ENCODE measurements around the gene OR52B6.
"Not testable (repeated sequence)": the region's sequence is repeated elsewhere in the genome, so short reads cannot be mapped to it uniquely, and the experiment has no call there.

The OR52B6 gene

GRCh38 chr11:5597953-5598352 is 17.3 kb downstream of the OR52B6 start:
- DNase-seq = no peak

GRCh38 chr11:5600374-5600851 is 19.7 kb downstream of the OR52B6 start:
- peak; percentile 46 to 56 for DNase-seq

DNA sequence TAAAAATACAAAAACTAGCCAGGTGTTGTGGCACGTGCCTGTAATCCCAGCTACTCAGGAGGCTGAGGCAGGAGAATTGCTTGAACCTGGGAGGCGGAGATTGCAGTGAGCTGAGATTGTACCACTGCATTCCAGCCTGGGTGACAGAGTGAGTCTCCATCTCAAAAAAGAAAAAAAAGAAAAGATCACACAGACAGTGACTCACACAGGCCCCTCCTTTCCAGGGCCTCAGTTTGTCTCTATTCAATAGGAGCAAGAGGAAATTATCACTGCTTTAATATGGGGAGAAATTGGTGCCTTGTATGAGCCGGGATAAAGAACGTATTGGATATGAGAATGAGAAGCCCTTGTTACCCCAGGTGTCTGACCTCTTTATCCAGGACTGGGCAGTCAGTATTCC is 22.1 kb downstream of the OR52B6 start:
- not testable (repeated sequence) for DNase-seq

GRCh38 chr11:5603326-5603725 is 22.6 kb downstream of the OR52B6 start:
- DNase-seq = no peak

DNA sequence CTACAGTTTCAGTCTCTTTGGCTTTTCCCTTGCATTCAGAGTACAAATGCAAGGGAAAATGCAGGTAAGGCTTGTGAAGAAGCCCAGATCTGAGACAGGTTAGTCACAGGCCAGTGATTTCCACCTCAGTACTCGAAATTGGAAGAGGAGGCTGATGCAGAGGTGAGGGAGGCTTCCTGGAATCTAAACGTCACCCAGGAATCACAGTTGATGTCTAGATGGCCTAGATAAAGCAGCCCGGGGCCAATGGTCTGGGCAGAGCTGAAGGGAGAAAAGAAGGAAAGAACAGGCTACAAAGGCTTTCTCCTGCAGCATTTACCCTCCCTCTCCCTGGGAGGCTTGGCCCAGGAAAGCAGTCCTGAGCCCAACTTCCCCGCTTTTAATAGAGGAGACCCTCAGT is 24.2 kb downstream of the OR52B6 start:
- no peak for DNase-seq

GRCh38 chr11:5605849-5606248 is 25.2 kb downstream of the OR52B6 start:
- DNase-seq = no peak

- no peak for DNase-seq
Observed at GRCh38 chr11:5608808-5609207, 28.1 kb downstream of the OR52B6 start.

DNA sequence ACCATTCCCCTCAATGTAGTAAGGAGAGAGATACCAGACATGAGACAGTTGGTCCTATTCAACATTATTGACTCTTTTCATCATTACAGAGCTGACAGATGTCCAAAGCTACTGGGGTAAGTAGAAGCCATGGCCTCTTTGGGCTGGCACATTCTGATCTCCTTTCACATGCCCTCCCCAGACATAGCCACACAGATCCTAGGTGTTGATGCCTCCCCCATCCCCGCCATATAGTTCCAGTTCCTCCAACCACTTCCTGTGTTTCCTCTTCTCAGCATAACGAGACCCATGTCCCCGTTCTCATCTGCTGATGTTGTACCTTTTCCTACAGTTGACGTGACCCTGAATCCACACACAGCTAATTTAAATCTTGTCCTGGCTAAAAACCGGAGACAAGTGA is 29.8 kb downstream of the OR52B6 start:
- DNase-seq = no peak

- no peak for DNase-seq
Observed at GRCh38 chr11:5611627-5612026, 30.9 kb downstream of the OR52B6 start.

DNA sequence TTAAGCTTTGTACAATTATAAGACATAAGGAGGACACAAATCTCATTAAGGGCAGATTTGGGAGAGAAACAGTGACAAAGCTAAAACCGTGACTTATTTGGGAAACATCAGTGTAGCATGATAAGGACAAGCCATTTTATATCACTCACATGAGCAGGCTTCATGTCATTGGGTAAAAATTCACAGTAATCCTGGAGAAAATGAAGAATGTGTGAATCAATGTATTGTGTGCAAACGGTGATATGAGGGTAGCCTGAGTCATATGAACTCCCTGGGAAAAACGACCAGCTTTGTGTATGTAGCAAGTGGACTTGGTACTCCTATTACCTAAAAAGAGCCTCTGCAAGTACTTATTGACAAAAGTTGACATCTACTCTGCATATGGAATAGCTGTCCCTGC is 38.1 kb downstream of the OR52B6 start:
- no peak for DNase-seq

DNA sequence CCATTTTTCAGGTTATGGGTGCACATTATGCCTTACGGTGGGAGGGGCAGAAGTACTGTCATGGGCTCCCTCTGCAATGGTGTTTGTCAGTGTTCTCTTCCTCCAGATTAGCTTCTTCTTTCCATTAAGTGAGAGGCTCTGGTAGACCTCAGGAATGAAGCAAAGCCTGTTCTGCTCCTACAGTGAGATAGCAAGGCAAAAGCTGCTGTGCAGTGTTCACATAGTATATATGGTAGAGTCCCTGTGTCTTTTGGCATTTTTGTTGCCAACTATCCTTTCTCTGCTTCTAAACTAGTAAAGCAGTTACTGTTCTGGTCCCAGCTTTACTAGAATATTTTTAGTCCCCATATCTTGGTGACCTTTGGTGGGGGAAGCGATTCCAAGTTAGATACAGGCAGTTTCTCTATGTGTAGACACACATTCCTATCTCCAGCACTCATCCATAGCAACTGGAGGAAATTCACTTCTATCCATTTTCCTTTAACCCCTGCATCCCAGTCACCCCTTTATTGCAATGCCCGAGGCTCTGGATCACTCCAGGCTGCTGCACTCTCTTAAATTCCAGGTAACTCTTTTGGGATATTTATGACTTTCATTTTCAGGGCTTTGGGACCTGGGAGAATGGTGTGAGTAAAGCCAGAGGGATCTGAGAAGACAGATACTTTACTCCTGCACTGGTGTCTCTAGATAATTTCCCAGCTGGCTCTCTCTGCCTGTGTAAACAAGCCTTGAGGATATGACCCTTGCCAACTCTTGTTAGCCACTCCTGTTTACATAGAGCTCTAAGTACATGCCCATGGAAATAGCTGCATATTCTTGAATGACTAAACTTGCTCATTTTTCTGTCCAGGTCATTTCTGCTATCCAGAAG is 40.2 kb downstream of the OR52B6 start:
- DNase-seq = no peak

DNA sequence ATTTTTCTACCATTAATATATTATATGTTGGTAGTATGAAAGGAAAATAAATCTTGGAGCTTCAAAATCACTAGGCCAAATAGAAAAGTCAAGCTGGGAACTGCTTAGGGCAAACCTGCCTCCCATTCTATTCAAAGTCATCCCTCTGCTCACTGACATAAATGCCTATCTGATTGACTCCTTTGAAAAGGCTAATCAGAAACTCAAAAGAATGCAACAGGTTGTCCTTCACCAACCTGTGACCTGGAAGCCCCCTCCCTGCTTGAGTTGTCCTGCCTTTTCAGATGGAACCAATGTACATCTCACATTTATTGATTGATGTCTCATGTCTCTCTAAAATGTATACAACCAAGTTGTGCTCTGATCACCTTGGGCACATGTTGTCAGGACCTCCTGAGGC is 40.9 kb downstream of the OR52B6 start:
- DNase-seq = no peak

DNA sequence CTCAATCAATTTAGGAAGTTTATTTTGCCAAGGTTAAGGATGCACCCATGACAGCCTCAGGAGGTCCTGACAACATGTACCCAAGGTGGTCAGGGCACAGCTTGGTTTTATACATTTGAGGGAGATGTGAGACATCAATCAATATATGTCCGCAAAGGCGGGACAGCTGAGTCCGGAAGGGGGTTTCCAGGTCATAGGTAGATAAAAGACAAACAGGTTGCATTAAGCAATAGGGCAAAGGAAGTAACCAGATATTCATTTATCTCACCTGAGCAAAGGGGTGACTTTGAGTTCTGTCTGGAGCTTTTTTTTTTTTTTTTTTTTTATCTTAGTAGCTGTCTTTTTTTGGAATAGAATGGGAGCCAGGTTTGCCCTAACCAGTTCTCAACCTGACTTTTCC is 42.1 kb downstream of the OR52B6 start:
- no peak for DNase-seq

DNA sequence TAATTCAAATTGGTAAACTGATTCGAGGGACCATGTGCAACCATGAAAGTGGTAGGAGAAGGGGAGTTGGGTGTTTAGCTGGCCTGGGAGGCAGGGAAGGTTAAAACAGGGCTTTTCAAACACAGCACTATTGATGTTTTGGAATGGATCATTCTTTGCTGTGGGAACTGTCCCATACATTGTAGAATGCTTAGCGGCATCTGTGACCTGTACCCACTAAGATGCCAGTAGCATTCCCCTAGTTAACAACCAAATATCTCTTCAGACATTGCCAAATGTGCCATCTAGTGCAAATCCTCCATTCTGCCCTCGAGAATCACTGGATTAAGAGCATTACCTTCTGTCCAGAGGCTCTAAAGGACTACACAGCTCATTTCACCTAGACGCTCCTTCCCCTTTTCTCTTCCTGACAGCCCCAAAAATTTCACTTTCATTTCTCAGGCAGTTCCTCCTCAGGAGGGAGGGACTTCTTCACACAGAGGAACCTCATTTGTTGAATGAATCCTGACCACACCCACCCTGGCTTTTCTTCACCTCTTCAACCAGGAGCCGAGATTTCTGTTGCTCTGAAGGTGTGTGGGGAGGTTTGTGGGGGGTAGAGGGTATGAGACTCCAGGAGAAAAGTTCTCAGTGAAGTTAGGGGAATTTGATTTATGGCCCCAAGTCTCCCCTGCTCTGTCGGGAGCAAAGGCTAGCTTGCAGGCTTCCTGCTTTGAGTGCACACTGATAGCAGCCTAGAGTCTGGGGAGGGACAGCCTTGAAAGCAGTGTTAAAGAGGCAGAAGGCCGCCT is 44.0 kb downstream of the OR52B6 start, which contains the start of gene TRIM34:
Gene TRIM34, plus strand, starts transcription at position 513 of the 791 bp plus-strand sequence. CDS start 7,331 bp downstream, outside the sequence.
- DNase-seq = peak; percentile 20 to 72

GRCh38 chr11:5625281-5625680 is 44.6 kb downstream of the OR52B6 start:
- DNase-seq = no peak

DNA sequence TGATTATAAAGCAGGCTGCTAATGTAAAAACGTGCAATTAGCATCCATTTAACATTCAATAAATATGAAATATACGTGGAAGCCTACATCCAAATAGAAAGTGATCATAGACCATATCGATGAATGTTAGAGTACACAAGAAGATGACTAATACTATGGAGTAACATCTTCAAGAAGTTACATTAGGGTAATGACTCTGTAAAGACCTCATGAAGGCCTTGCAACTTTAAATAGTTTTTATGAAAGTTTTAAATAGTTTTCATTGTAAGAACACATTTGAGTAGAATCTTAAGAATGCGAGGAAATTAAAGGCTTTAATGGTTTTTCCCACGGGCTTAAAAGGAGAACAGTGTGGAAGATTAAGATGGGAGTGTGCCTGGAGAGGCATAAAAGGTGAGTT is 45.5 kb downstream of the OR52B6 start:
- no peak for DNase-seq

DNA sequence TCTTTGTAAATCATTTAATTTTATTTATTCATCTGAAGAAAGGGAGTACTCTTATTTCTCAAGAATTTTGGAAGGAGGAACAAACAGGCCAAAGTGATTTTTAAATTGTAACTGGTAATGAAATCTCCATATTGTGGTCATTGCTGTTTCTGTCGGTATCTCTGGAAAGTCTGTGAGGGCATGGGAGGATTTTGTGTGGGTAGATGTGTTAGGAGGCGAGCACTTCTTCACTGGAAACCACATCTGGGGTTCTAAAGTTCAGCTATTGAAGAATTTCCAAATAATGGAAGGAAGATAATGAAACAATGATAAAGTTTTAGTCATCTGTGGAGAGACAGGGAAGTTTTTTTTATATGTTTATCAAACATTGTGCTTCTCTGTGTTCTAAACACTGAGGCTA is 50.7 kb downstream of the OR52B6 start:
- no peak for DNase-seq
